GM19463 (cell line): ENCODE measurements around the gene CACNA1B.

ENCODE experiments used
- ATAC-seq: cut with Tn5 transposase; IDR thresholded peaks from one replicate; pipeline ENCODE4 v1.9.1; 2021; ENCODE audit warnings: mild to moderate bottlenecking, moderate library complexity; ENCODE audit not compliant: unreplicated experiment

The CACNA1B gene

DNA sequence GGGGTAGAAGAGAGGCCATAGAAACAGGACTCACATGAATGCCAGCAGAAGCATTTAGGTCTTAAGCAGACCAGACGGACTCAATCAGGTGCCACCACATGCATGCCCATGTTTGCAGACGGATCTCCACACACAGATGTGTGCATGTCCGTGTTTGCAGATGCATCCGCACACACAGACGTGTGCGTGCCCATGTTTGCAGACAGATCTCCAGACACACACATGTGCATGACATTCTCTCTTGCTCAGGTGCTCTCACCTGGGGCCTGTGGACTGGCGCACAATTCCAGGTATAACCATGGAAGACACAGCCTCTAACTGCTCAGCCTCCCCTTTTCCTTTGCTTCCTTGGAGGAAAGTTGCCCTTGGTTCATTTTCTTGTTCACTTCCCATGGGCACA is 148.3 kb downstream of the CACNA1B start:
- no peak for ATAC-seq

DNA sequence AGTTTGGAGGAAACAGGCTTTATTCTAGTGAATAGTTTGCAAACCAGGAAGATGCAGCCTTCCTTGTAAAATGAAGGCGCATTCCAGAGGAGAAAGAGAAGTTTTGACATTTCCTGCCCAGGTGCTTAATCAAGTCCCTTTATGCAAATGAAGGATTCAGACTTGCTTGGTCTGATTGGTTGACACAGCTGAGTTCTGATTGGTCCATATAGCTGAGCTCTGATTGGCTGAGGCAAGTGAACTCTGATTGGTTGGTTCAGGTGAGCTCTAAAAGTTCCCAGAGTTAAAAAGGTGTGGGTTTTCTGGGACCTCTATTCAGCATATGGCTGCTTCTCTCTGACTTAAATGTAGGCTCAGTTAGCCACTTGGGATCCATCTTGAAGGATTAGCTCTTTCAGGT is 151.0 kb downstream of the CACNA1B start:
- ATAC-seq, result no peak

DNA sequence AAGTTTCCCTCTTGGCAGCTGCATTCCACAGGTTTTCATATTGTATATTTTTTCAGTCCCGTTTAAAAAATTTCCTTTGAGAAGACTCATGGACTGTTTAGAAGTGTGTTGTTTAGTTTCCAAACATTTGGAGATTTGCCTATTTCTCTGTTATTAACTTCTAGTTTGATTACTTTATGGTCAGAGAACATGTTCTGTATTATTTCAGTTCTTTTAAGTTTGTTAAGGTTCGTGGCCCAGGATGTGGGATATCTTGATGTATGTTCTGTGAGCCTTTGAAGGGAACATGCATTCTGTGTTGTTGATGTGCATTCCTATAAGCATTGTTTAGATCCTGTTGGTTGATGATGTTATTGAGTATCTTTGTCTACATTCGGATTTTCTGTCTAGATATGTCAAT is 153.6 kb downstream of the CACNA1B start:
- ATAC-seq, result no peak

DNA sequence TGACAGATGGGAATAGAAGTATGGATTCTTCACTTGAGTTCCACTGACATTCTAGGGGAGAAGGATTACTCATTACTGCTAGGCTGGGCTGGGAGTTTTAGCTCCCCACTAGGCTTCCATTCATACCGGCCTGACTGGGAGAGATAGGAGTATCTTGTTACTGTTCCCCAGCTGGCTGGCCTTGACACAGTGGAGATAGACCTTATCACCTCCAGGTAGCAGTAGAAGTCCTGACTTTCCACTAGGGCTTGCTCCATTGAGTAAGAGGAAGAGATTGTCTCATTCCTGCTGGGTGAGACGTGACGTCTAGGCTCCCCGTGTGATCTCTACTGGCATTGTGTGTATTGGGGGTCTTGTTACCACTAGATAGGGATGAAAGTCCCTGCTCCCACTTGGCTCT is 156.4 kb downstream of the CACNA1B start:
- ATAC-seq, result no peak

DNA sequence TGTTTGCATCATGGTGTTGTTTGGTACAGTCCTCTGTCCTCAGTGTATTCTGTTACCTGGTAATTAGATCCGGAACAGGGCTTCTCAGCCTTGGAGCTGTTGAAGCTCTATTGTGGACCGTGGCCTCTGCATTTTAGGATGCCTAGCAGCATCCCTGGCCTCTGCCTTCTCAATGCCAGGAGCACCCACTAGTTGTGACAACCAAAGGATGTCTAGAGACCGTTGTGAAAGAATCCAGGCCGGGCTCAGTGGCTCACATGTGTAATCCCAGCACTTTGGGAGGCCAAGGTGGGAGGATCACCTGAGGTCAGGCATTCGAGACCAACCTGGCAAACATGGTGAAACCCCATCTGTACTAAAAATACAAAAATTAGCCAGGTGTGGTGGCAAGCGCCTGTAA is 159.6 kb downstream of the CACNA1B start:
- ATAC-seq, result no peak

DNA sequence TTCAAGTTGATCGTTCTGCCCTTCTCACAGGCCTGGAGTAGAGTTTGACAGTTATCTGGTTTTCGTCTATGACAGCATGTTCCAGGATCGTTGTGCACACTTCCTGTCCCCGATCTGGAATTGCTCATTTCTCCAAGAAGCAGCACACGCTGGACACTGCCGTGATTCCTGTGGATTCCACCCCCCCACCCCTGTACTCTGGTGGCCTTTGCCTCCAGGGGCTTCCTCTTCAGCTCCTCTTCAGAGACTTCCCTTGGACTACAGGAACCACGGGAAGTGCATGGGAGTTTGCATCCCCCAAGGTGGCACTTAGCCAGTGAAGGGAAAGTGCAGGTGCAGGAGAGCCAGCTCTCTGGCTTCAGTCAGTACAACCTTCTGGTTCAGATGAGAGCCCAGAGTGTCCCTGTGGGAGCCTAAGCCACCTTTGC is 160.7 kb downstream of the CACNA1B start:
- no peak for ATAC-seq

DNA sequence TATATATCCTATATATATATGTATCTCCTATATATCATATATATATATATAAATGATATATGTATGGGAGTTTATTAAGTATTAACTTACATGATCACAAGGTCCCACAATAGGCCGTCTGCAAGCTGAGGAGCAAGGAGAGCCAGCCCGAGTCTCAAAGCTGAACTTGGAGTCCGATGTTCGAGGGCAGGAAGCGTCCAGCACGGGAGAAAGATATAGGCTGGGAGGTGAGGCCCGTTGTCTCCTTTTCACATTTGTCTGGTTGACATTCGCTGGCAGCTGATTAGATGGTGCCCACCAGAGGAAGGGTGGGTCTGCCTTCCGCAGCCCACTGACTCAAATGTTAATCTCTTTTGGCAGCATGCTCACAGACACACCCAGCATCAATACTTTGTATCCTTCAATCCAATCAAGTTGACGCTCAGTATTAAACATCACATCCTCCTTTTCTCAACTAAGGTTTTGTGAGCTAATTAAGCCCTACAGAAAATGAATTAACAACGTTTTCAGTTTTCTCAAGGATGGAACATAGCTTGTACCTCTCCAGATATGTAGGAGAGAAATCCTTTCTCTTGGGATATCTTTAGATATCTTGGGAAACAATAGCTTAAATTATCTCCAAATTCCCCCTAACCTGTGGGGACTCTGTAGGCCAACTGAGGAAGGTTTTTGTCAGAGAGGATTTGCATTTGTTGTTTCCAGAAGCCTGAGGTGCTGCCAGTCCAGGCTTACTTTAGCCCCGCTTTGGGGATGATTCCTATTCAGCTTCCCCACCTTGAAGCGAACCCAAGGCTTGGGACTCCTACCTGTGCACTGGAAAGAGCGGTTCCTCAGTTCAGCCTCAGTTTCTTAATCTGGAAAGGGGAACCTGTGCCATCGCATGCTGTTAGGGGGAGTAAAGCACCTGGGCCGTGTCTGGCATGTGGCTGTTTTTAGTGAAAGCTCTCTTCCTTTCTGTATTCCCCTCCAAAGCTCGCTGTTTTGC is 163.2 kb downstream of the CACNA1B start:
- no peak for ATAC-seq

DNA sequence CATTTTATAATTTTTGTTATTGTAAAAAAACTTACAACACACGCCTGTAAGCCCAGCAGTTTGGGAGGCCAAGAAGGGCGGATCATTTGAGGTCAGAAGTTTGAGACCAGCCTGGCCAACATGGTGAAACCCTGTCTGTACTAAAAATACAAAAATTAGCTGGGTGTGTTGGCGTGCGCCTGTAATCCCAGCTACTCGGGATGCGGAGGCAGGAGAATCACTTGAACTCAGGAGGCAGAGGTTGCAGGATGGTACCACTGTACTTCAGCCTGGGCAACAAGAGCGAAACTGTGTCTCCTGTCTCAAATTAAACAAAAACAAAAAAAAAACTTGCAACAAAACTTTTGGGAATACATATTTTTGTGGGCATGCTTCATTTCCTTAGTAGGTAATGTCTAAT is 164.6 kb downstream of the CACNA1B start:
- ATAC-seq, result no peak

DNA sequence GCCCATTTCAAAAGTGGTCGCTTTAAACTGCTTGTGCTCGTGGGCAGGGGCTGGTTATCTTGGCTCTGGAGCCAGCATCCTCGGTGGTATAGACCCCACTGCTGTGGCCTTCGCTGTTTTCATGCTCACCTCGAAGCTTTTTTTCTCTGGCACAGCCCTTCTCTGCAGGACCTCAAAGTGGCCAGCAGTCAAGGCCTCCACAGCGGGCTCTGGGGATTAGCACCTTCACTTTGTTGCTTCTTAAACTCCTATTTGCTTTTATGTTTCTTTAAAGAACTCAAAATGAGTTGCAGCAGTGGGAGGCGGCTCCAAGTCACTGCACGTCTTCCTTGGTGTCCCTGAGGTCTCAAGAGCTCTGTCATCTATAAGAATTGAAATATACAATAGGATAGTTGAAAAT is 165.1 kb downstream of the CACNA1B start:
- no peak for ATAC-seq

DNA sequence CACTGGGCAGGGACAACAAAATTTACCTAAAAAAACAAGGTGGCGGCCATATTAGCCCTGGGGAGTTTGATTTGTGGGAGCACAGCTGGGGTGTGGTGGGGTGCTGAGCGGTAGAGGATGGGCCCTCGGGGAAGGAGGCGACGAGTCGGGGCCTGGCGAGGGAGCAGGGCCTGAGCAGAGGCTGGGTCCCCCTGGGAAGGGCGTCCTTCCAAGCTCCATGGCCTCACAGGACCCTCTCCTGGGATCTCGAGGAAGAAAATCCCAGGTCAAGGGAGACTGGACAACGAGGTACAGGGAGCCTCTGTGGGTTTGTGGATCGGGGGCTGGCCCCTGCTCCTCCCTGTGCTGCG is 165.5 kb downstream of the CACNA1B start:
- ATAC-seq, result no peak

DNA sequence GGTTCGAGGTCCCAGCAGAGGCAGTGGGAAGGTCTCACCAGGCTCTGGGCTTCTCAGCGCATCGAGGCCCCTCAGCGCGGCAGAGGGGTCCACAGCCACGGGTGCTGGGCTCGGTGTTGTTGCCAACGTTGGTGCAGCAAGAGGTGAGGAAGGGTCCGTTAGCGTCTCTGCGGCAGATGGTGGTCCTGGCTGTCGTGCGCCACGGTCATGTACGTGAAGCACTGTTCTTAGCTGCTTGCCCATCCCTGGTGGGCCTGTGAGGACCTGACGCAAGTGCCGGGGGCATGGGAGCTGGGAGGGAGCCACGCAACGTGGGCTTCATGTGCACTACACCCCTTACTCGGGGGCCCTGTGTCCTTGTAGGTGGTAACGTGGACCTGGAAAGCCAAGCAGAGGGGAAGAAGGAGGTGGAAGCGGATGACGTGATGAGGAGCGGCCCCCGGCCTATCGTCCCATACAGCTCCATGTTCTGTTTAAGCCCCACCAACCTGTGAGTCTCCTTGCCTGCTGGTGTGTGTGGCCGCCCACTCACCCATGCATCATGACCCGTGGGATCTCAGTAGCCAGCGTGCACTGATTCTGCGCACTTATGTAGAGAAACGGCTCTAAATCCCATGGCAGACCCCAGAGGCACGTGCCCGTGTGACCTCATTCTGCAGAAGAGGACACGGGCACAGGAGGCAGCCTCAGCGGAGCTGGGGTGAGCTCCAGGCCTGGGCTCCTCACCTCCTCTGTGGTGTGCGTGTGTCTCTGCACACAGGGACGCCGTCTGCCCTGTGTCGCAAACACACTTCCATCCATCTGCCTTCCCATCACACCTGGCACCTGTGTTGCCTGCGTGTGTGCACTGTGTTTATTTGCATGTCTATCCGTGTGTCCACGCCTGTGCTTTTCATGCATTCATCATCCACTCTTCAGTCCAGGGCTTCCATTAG is 166.1 kb downstream of the CACNA1B start:
- no peak for ATAC-seq

DNA sequence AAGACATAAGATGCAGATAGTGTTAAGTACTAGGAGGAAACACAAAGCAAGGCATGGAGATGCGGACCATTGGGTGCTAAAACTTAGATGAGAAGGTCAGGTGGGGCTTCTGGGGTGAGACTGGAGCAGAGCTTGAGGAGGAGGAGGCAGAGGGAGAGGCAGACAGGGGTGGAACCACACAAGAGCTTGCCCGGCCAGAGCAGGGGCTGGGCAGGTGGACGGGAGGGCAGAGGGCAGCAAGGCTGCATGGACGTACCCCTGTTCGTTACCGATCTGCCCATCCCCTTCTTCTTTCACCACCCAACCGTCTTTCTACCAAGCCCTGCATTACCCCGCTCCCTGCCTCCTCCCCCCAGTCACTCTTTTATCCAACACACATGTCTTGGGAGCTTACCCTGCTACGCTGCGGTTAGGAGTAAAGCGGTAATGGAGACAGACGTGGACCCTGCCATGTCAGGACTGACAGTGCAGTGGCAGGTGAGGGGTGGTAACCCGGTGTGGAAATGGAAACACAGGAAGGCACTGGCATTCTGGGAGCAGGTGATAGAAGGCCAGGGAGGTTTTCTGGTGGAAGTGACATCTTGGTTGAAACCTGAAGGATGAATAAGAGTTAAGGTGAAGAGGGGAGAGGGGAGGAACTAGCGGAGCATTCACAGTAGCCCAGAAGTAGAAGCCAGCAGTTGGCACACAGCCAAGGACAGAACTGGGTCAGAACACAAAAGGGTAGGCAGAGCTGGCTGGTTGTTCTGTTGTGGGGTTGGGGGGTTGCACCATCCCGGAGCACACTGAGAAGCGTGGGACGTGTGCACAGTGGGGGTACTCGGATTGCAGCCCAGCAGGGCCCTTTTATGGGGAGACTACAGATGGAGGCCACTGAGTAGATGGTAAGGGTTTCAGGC is 167.2 kb downstream of the CACNA1B start:
- ATAC-seq, result no peak

DNA sequence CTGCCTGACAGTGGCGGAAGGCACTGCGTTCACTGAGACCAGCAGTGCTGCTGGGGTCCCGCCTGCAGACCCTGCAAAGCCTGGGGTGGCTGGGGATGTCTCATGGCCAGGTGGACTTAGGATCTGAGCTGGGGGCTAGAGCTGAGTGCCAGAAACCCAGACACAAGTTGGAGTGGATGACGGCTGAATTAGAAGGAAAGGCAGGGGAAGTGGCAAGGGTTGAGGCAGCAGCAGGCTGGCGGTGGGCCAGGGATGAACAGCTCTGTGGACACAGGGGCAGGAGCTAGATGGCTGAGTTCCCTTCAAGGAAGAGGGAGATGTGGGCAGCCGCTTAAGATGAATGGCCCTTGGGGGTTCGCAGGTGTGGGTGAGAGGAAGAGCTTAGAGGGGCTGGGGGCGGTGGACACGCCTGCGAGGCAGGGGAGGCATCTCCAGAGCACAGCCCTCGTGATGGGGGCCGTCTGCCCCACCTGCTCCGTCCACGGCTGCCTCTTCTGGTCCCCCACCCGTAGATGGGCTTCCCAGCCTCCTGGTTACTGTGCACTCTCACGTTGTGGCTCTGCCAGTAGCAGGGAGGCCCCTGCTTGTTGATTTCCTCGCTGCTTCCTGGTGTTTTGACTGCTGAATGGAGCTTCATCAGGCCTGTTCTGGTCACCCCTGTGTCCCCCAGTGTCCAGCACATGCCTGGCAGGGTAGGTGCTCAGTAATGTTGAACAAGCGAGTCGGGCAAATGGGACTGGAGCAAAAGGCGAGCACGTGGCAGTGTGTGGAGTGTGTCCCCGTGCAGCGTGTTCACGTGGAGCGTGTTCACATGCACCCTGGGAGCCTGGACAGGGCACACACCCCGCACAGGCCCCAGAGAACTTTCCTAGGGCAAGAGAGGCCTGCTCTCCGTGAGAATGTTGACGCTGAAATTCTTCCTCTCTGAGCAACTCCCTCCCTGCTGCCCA is 168.2 kb downstream of the CACNA1B start:
- ATAC-seq, result no peak

DNA sequence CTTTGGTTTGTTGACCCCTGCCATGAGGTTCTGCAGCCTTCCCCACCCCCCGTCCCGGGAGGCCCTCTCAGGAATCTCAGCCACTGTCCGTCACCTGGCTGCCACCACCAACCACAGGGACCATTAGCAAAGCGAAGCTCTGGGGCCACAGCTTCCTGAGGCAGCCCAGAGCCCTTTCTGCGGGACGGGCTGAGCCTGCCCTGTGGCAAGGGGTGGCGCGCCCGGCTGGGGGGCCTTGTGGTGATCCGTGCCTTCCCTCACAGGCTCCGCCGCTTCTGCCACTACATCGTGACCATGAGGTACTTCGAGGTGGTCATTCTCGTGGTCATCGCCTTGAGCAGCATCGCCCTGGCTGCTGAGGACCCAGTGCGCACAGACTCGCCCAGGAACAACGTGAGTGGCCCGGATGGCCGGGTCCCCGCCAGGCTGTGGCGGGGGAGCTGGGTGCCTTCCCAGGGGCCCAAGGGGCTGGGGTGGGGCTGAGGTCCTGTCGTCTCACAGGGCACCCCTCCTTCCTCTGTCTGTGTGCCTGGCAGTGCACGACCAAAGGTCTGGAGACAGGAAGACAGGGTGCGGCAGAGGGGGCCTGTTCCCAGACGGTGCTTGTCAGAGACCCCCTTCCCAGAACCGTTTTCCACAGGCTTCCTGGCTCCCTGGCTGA is 169.2 kb downstream of the CACNA1B start:
- no peak for ATAC-seq

DNA sequence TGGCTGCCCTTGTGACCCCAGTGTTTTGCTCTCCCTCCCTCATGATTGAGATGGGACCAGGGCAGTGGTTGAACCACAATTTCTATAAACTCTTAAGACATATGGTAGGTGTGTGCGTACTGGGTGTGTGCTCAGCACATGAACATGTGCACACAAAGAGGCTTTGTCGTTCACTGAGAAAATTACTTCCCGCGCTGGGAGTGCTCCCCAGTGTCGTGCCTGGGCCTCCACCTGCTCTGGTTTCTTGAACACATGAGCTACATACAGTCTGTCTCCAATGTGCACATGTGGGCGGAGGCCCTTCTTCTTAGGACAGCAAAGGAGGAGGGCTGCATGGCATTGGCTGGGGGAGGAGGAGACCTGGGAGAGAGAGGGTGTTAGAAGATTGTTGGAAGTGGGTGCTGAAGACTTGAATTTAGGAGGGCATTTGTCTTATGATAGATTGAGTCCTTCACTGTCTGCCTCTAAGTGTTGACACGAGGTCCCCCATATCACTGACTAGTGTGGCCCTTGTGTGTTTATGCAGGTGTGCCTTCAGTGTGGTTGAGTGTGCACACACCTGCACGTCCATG is 170.0 kb downstream of the CACNA1B start:
- no peak for ATAC-seq

DNA sequence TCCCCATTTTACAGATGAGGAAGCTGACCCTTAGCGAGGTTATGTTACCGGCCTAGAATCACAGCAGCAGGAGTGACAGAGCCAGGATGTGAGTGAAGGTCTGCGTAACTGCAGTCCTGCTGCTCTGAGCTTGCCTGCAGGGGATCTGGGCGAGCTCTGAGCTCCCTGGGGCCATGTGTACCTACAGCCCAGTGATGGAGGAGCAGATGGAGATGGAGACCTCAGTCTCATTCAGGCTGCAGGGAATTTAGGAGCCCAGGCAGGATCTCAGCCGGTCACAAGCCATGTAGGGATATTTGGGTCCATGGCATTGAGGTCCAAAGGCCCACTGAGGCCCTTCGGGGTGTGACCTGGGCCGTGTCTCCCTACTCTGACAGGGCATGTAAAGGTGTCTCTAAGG is 170.6 kb downstream of the CACNA1B start:
- no peak for ATAC-seq

DNA sequence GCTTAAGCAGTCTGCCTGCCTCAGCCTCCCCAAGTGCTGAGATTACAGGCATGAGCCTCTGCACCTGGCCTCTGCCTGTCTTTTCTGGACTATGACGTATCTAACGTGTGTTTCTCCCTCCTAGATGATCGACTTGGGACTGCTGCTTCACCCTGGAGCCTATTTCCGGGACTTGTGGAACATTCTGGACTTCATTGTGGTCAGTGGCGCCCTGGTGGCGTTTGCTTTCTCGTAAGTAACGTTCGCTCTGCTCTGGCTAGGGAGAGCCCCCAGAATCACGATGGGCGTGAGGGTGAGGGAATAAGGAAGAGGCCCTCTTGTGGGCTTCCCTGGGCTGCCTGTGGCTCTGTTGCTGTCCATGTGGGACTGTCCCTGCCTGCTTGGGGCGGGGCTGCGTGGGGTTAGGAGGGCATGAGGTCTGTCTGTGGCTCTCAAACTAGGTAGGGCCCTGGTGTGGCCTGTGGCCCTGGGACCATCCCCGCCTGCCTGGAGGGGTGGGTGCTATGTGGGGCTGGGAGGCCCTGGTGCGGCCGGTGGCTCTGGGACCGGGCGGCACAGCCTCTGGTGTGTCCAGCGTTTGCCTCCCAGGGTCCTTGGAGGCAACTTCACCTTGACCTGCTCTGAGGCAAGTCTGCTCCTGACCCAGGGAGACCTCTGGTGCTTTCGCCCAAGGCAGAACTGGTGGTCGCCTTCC is 171.7 kb downstream of the CACNA1B start:
- ATAC-seq, result no peak

DNA sequence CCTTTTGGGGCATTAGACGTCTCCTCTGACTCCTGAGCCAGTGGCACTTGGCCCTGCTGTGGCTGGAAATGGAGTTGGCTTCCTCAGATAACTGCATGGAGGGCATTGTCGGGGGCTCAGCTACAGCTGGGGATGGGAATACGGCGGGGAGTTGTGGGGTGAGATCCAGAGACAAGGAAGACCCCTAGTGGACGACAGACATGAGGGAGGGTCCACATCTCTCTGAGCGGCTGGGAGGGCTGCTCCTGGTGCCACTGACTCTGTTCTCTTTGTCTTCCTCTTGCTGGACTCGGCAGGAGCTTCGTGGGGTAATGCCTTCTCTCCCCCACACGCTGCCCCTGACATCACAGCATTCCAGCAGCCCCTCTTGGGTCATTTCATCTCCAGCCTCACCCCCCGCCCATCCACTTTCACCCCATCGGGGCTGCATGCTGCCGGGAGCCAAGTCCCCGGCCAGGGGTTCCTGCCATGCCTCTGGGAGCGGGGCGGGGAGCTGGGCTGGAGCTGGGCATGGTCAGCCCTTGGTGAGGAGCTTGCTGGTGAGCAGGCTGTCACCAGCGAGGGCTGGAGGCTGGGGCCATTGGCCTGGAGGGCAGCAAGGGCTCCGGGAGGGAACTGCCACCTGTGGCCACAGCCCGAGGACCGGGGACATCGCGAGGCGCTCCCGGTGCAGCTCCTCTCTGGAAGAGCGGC is 172.3 kb downstream of the CACNA1B start:
- no peak for ATAC-seq
